ENCODE measurements around the gene POLE.
"Not testable (repeated sequence)": the region's sequence is repeated elsewhere in the genome, so short reads cannot be mapped to it uniquely, and the experiment has no call there.

Gene POLE

GRCh38 chr12:132695431-132695830 is 8.3 kb upstream of the POLE start:
- no peak for TF ChIP-seq EZH2phosphoT487 (IDR thresholded peaks at IDR 0.05; ENCODE audit: borderline replicate concordance, low read length)
- TF ChIP-seq CTCF (IDR thresholded peaks at IDR 0.05; ENCODE audit: low read depth, low read length, poor library complexity, severe bottlenecking): no peak
- H3K4me2 ChIP-seq (ENCODE audit: low read length): no peak overlapping the region
- peaks cover 29% of the 10 kb centered on the region for H3K4me1 ChIP-seq (ENCODE audit: control insufficient read depth, low read length)
- H3K9me2 ChIP-seq (replicated peaks; ENCODE audit: control insufficient read depth, low read length): no peaks in the 10 kb centered on the region
- peaks cover 39% of the 10 kb centered on the region for H3K79me2 ChIP-seq (ENCODE audit: control insufficient read depth, low read length)
- H3K36me3 ChIP-seq (ENCODE audit: control insufficient read depth, low read length): peaks cover 60% of the 10 kb centered on the region
- no peaks in the 10 kb centered on the region for H4K20me1 ChIP-seq (ENCODE audit: control insufficient read depth, insufficient read depth, low read depth, low read length)
- H3K9me3 ChIP-seq (ENCODE audit: control insufficient read depth, insufficient read depth, low read length): no peaks in the 10 kb centered on the region; the same call in 1 of the 2 replicates
- H3F3A ChIP-seq (ENCODE audit: control insufficient read depth, insufficient read depth): peaks cover 15% of the 10 kb centered on the region
- no peak overlapping the region for H3K27ac ChIP-seq (ENCODE audit: low read depth, low read length)
- no peak overlapping the region for H3K4me3 ChIP-seq (ENCODE audit: low read length)
- H3K27me3 ChIP-seq (ENCODE audit: control insufficient read depth, low read length): no peaks in the 10 kb centered on the region

GRCh38 chr12:132694888-132695287 is 7.7 kb upstream of the POLE start:
- H3K9me2 ChIP-seq (replicated peaks; ENCODE audit: control insufficient read depth, low read length); H3K9me3 ChIP-seq (ENCODE audit: control insufficient read depth, insufficient read depth, low read length); H3K4me3 ChIP-seq (ENCODE audit: low read length); H3K4me2 ChIP-seq (ENCODE audit: low read length); H3K27me3 ChIP-seq (ENCODE audit: control insufficient read depth, low read length); H4K20me1 ChIP-seq (ENCODE audit: control insufficient read depth, insufficient read depth, low read depth, low read length); H3K27ac ChIP-seq (ENCODE audit: low read depth, low read length): not testable (repeated sequence)
- peaks cover 13% of the 10 kb centered on the region for H3F3A ChIP-seq (ENCODE audit: control insufficient read depth, insufficient read depth)
- H3K4me1 ChIP-seq (ENCODE audit: control insufficient read depth, low read length): peaks cover 26% of the 10 kb centered on the region
- peaks cover 65% of the 10 kb centered on the region for H3K36me3 ChIP-seq (ENCODE audit: control insufficient read depth, low read length)
- H3K79me2 ChIP-seq (ENCODE audit: control insufficient read depth, low read length): peaks cover 40% of the 10 kb centered on the region

GRCh38 chr12:132692030-132692429 is 4.9 kb upstream of the POLE start:
- not testable (repeated sequence) for H3K27ac ChIP-seq (ENCODE audit: low read depth, low read length); H3K4me3 ChIP-seq (ENCODE audit: low read length); H3K4me2 ChIP-seq (ENCODE audit: low read length); H4K20me1 ChIP-seq (ENCODE audit: control insufficient read depth, insufficient read depth, low read depth, low read length); H3K9me3 ChIP-seq (ENCODE audit: control insufficient read depth, insufficient read depth, low read length); H3K9me2 ChIP-seq (replicated peaks; ENCODE audit: control insufficient read depth, low read length); H3K27me3 ChIP-seq (ENCODE audit: control insufficient read depth, low read length)
- Histone ChIP-seq H3K4me1 (ENCODE audit: control insufficient read depth, low read length) (peaks cover 12% of the 10 kb centered on the region), H3K36me3 (ENCODE audit: control insufficient read depth, low read length) (peaks cover 49% of the 10 kb centered on the region), H3K79me2 (ENCODE audit: control insufficient read depth, low read length) (peaks cover 38% of the 10 kb centered on the region), H3F3A (ENCODE audit: control insufficient read depth, insufficient read depth) (peaks cover 15% of the 10 kb centered on the region)

GRCh38 chr12:132690112-132690511 is 3.0 kb upstream of the POLE start:
- H3K4me2 ChIP-seq (ENCODE audit: low read length): peak overlapping the region; percentile 50; the same call in 1 of the 2 replicates
- no peaks in the 10 kb centered on the region for H3K27me3 ChIP-seq (ENCODE audit: control insufficient read depth, low read length)
- peaks cover 24% of the 10 kb centered on the region for H3K4me1 ChIP-seq (ENCODE audit: control insufficient read depth, low read length)
- TF ChIP-seq CTCF (IDR thresholded peaks at IDR 0.05; ENCODE audit: low read depth, low read length, poor library complexity, severe bottlenecking) (no peak), EZH2phosphoT487 (IDR thresholded peaks at IDR 0.05; ENCODE audit: borderline replicate concordance, low read length) (no peak)
- H3K27ac ChIP-seq (ENCODE audit: low read depth, low read length): no peak overlapping the region
- no peaks in the 10 kb centered on the region; the same call in 1 of the 2 replicates for H3K9me3 ChIP-seq (ENCODE audit: control insufficient read depth, insufficient read depth, low read length)
- H3K9me2 ChIP-seq (replicated peaks; ENCODE audit: control insufficient read depth, low read length): no peaks in the 10 kb centered on the region
- H3K79me2 ChIP-seq (ENCODE audit: control insufficient read depth, low read length): peaks cover 49% of the 10 kb centered on the region
- H3F3A ChIP-seq (ENCODE audit: control insufficient read depth, insufficient read depth): peaks cover 15% of the 10 kb centered on the region
- peaks cover 8% of the 10 kb centered on the region for H4K20me1 ChIP-seq (ENCODE audit: control insufficient read depth, insufficient read depth, low read depth, low read length)
- H3K36me3 ChIP-seq (ENCODE audit: control insufficient read depth, low read length): peaks cover 44% of the 10 kb centered on the region
- no peak overlapping the region for H3K4me3 ChIP-seq (ENCODE audit: low read length)

Measured in DOHH2 (cell line).